ENCODE measurements around the gene GPSM1. TPM values are rescaled to one million over a fixed set of nuclear protein-coding genes. Genes with fewer than 3 reads are reported as not detected.

Gene GPSM1
- polyA plus RNA-seq, 1 donor: 39.9 TPM

Other genes with a start within 250 kb of the GPSM1 start
- gene NACC2, start 232.2 kb upstream of the GPSM1 start, polyA plus RNA-seq: 11.8 TPM
- gene TMEM250, start 208.7 kb upstream of the GPSM1 start, polyA plus RNA-seq: 36.2 TPM
- gene LHX3, start 122.4 kb upstream of the GPSM1 start, polyA plus RNA-seq: not detected
- 11.9 TPM for gene QSOX2, start 81.7 kb upstream of the GPSM1 start, polyA plus RNA-seq
- 2.0 TPM for gene CCDC187, start 23.4 kb upstream of the GPSM1 start, polyA plus RNA-seq
- gene DNLZ, start 36.2 kb downstream of the GPSM1 start, polyA plus RNA-seq: 17.0 TPM
- gene CARD9, start 46.1 kb downstream of the GPSM1 start, polyA plus RNA-seq: 2.4 TPM
- gene SNAPC4, start 72.6 kb downstream of the GPSM1 start, polyA plus RNA-seq: 11.3 TPM
- 50.1 TPM for gene ENTR1, start 83.1 kb downstream of the GPSM1 start, polyA plus RNA-seq
- gene PMPCA, start 83.1 kb downstream of the GPSM1 start, polyA plus RNA-seq: 64.7 TPM
- gene INPP5E, start 112.3 kb downstream of the GPSM1 start, polyA plus RNA-seq: 12.8 TPM
- gene SEC16A, start 155.5 kb downstream of the GPSM1 start, polyA plus RNA-seq: 51.4 TPM
- gene NOTCH1, start 218.5 kb downstream of the GPSM1 start, polyA plus RNA-seq: 13.4 TPM